ENCODE results near the gene PINLYP.
A peak's percentile ranks its signal among the peaks of the same experiment; 100 is the strongest.
"Not testable (repeated sequence)": the region's sequence is repeated elsewhere in the genome, so short reads cannot be mapped to it uniquely, and the experiment has no call there.

The PINLYP gene

DNA sequence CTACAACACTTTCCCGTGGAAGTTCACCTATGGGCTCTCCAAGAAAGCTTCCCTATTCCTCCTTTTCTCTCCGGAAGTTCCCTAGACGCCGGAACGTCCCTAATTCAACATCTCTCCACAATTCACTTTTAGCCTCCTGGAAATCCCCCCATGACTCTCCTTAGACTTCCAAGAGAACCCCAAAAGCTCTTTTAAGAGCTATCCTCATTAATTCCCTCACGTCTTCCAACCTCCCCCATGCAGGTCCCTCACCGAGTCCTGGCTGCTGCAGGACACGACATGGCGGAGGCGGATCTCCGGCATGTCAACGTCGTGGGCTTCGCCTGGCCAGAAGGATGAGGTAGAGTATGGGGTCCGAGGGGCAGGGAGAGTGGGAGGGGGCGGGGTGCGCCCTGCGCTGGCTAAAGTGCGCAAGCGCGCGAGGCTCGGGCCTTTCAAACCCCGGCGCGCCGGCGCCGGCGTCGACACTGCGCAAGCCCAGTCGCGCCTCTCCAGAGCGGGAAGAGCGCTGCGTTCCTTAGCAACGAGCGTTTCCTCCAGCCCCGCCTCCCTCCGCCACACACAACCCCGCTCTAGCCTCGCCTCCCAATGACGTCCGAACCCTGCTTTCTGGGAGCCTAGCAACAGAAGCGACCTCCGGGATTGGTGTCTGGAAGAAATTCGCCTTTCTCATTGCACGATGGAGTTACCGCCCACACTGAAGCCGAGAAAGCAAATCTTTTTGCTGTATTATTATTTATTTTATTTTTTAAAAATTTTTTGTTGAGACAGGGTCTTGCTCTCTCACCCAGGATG lies at the start of gene PINLYP, which contains the start of gene XRCC1:
Gene PINLYP (plus strand): TSS at position 646 of the 795 bp plus-strand sequence. CDS start 1,391 bp downstream, outside the sequence.
Gene XRCC1 (minus strand): TSS at position 372 of the 795 bp plus-strand sequence. CDS start 69 bp downstream, at position 303.
- peak; percentile 100 for DNase-seq

- peak; percentile 44 for DNase-seq
Measured at GRCh38 chr19:43525836-43526771, 49.5 kb upstream of the PINLYP start.

GRCh38 chr19:43526884-43527859 lies 48.4 kb upstream of the PINLYP start, which contains the start of gene ETHE1:
Gene ETHE1, minus strand, starts transcription at chr19:43527201. Its CDS starts 24 bp downstream, at chr19:43527177.
- DNase-seq, result peak; percentile 84

DNA sequence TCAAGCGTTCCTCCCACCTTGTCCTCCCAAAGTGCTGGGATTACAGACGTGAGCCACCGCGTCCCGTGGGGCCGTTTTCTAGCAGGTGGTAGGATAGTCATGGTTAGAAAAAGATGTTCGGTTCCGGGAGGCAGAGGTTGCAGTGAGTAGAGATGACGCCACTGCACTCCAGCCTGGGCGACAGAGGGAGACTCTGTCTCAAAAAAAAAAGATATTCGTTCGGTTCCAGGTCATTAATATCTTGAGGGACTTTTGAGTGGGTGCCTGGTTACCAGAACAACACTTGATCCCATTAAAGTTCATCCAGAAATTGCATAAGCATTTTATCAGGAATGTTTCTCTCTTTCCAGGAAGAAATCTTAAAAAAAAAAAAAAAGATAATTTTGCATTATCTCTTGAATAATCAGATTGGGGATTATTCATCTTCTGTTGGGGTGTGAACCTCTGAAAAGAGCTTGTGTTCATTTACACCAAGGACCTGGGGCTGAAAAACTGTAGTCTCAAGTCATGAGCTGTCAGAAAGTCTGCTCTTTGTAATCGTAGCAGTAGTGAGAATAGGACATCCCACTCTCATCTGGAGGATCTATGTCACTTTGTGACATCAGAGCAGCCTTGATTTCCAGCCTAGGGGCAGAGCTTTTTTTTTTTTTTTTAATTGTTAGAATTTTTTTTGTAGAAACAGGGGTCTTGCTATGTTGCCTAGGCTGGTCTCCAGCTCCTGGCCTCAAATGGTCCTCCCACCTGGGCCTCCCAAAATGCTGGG lies 47.6 kb upstream of the PINLYP start:
- no peak for DNase-seq

GRCh38 chr19:43532571-43532961 lies 43.0 kb upstream of the PINLYP start:
- DNase-seq, result peak; percentile 83

- DNase-seq, result peak; percentile 98
Measured at GRCh38 chr19:43532962-43533545, 42.5 kb upstream of the PINLYP start, which contains the start of gene ZNF575. Gene ZNF575, plus strand, starts transcription at chr19:43533188. Its CDS starts 1,235 bp downstream, at chr19:43534423.

GRCh38 chr19:43533546-43534304 lies 41.9 kb upstream of the PINLYP start:
- DNase-seq, result peak; percentile 100

- DNase-seq, result no peak
Measured at GRCh38 chr19:43534305-43534815, 41.2 kb upstream of the PINLYP start.

GRCh38 chr19:43534816-43535761 lies 40.5 kb upstream of the PINLYP start:
- peak; percentile 88 for DNase-seq

DNA sequence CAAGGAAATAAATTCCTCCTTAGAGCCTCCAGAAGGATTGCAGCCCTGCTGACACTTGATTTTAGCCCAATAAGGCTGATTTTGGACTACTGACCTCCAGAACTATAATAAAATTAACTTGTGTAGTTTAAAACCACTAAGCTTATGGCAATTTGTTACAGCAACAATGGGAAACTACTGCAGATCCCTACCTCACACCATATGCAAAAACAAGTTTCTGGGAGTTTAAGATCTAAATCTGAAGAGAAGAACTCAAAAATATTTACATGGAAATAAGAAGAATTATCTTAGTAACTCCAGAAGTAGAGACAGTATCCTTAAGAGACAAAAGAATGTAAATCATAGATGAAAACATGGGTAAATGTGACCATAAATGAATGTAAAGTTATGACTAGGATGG lies 36.7 kb upstream of the PINLYP start:
- DNase-seq, result no peak

GRCh38 chr19:43540381-43540780 lies 35.2 kb upstream of the PINLYP start:
- DNase-seq, result no peak

DNA sequence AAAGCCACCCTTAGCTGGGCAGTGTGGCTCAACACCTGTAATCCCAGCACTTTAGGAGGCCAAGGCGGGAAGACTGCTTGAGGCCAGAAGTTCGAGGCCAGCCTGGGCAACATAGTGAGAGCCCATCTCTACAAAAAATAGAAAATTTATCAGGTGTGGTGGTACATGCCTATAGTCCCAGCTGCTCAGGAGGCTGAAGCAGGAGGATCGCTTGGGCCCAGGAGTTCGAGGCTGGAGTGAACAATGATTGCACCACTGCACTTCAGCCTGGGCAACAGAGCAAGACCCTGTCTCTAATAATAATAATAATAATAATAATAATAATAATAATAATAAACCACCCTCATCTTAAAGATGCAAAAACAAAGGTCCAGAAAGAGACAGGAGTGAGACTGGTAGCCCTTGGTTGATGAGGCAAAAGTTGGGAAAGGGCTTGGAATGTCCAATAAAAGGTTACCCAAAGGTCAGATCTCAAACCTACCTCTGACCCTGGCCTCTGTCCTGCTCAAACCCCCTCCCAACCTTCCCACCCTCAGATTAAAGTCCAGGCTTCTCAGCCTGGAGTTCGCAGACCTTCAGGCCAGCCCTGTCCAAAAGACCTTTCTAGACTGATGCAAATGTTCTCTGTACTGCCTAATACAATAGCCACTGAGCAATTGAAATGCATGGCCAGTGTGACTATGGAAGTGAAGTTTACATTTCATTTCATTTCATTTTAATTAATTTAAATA lies 33.5 kb upstream of the PINLYP start:
- DNase-seq, result no peak

DNA sequence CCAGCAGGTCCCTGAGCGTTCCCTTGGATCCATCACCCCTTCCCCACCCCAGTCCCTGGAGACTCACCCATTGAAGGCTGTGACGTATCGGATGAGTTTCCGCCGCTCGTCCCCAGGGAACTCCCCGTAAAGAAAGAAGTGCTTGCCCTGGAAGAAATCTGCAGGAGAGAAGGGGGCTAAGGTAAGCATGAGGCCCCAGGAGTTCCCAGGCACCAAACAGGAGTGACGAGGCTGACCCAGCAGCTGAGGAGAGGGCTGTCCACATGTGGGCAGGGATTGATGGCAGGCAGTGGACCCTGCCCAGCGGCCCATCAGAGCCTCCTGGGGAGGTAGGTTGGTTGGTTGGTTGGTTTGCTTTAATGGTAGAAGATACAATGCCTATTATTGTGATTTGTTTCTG lies 31.5 kb upstream of the PINLYP start:
- DNase-seq, result no peak

GRCh38 chr19:43545276-43545675 lies 30.3 kb upstream of the PINLYP start:
- DNase-seq, result no peak

GRCh38 chr19:43545981-43546380 lies 29.6 kb upstream of the PINLYP start:
- DNase-seq, result no peak

DNA sequence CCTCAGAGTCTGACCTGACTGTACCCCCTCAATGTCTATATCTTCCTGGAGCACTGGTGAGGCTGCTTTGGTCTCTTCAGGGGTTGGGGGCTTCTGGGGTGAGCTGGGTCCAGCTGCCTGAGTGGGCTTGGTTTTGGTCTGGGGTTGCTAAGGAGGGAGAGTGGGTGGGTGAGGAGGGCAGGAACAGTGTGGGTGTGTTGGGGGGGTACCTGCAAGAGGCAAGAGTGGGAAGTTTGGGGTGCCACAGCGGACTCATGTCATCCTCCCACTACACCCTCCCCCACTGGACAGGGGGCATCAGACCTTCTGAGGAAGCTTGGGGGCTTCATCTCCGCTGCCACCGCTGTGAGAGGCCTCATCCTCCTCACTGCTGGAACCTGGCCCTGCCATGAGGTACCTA lies 29.0 kb upstream of the PINLYP start:
- DNase-seq, result no peak

DNA sequence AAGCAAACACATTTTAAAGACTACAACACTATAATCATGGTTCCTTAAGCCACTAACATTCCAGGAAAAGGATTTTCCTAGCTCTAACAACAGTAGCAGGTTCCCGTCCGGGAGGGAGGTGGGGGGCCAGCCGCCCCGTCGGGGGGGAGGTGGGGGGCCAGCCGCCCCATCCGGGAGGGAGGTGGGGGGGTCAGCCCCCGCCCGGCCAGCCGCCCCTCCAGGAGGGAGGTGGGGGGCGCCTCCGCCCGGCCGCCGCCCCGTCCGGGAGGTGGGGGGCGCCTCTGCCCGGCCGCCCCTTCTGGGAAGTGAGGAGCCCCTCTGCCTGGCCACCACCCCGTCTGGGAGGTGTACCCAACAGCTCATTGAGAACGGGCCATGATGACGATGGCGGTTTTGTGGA lies 27.7 kb upstream of the PINLYP start:
- not testable (repeated sequence) for DNase-seq

DNA sequence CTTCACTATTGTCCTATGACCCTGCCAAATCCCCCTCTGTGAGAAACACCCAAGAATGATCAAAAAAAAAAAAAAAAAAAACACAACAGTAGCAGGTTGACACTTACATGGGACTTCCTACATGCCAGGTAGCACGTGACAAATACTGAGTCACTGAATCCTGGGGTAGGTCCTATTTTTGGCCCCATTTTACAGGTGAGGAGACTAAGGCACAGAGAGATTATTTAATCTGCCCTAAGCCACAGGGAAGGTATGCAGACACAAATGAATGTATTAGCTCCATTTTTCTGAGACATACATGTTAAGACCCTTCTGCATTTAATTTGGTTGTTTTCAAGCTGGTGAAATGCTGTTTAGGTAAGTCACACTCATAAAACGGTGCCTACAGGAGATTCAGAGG lies 26.9 kb upstream of the PINLYP start:
- DNase-seq, result no peak
